ENCODE results near the gene MPHOSPH10.

The MPHOSPH10 gene

GRCh38 chr2:71157124-71157793 lies 26.8 kb downstream of the MPHOSPH10 start:
- peak; percentile 65 for TF ChIP-seq CTCF (IDR thresholded peaks at IDR 0.05)

- no peak for TF ChIP-seq CTCF (IDR thresholded peaks at IDR 0.05)
Measured at GRCh38 chr2:71166812-71167211, 36.4 kb downstream of the MPHOSPH10 start.

- TF ChIP-seq CTCF (IDR thresholded peaks at IDR 0.05): no peak
Measured at GRCh38 chr2:71173096-71173495, 42.7 kb downstream of the MPHOSPH10 start.

- no peak for TF ChIP-seq CTCF (IDR thresholded peaks at IDR 0.05)
Measured at GRCh38 chr2:71174207-71174606, 43.8 kb downstream of the MPHOSPH10 start.

- TF ChIP-seq CTCF (IDR thresholded peaks at IDR 0.05): no peak
Measured at GRCh38 chr2:71181316-71181715, 50.9 kb downstream of the MPHOSPH10 start.

GRCh38 chr2:71186973-71187372 lies 56.5 kb downstream of the MPHOSPH10 start:
- TF ChIP-seq CTCF (IDR thresholded peaks at IDR 0.05): no peak

- no peak for TF ChIP-seq CTCF (IDR thresholded peaks at IDR 0.05)
Measured at GRCh38 chr2:71187589-71187988, 57.2 kb downstream of the MPHOSPH10 start.
